ENCODE measurements around the gene NRXN3.

NRXN3 gene

DNA sequence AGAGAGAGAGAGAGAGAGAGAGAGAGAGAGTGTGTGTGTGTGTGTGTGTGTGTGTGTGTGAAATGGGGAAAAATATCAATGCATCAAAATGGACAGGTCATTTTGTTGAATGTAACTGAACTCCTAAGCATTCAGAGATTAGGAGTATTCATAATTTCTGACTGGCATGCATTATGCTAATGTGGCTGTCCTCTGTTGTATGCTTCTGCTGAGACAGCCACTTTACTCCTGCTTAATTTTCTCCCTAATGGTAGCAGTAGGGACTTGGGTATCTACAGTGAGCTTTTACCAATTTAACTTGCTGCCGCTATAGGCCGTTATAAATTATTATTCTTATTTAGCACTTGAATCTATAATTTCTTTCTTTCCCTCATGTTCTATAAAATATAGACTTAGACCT lies 924.8 kb downstream of the NRXN3 start:
- no peak for TF ChIP-seq EZH2 (IDR thresholded peaks at IDR 0.05; ENCODE audit: borderline replicate concordance, low read length)
- TF ChIP-seq, protein P1, sequence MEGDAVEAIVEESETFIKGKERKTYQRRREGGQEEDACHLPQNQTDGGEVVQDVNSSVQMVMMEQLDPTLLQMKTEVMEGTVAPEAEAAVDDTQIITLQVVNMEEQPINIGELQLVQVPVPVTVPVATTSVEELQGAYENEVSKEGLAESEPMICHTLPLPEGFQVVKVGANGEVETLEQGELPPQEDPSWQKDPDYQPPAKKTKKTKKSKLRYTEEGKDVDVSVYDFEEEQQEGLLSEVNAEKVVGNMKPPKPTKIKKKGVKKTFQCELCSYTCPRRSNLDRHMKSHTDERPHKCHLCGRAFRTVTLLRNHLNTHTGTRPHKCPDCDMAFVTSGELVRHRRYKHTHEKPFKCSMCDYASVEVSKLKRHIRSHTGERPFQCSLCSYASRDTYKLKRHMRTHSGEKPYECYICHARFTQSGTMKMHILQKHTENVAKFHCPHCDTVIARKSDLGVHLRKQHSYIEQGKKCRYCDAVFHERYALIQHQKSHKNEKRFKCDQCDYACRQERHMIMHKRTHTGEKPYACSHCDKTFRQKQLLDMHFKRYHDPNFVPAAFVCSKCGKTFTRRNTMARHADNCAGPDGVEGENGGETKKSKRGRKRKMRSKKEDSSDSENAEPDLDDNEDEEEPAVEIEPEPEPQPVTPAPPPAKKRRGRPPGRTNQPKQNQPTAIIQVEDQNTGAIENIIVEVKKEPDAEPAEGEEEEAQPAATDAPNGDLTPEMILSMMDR (IDR thresholded peaks at IDR 0.05; ENCODE audit: low read length) = no peak
- no peaks in the 10 kb centered on the region for H3K27me3 ChIP-seq (ENCODE audit: insufficient read depth, low read length)
- no peaks in the 10 kb centered on the region for H3K79me2 ChIP-seq (ENCODE audit: insufficient read depth, low read length)

DNA sequence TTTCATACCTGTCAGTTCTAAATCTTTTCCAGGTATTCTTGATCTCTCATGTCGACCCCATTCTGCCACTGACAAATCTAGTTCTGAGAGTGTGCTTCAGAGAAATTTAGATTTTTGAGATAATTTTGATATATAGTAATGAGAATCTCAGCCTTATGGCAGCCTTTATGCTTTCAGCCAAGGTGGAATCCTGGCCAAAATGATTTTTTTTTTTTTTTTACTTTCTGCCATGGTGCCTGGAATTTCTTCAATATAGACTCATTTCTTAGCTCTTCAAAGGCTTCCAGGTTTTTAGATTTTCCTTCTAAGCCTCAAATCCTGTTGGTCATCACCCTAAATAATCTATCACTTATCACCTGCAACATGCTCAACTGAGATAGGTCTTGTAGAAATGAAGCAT lies 926.6 kb downstream of the NRXN3 start:
- Histone ChIP-seq H3K79me2 (ENCODE audit: insufficient read depth, low read length) (no peaks in the 10 kb centered on the region), H3K36me3 (ENCODE audit: insufficient read depth, low read length) (no peaks in the 10 kb centered on the region), H3K4me3 (ENCODE audit: low read depth, low read length, poor library complexity, severe bottlenecking) (no peak overlapping the region), H4K20me1 (ENCODE audit: insufficient read depth, low read length) (no peaks in the 10 kb centered on the region), H3K4me2 (ENCODE audit: low read length) (no peak overlapping the region), H3K27me3 (ENCODE audit: insufficient read depth, low read length) (no peaks in the 10 kb centered on the region), H3K9ac (ENCODE audit: low read length) (no peak overlapping the region), H2AFZ (ENCODE audit: low read length) (no peak overlapping the region), H3K27ac (ENCODE audit: low read depth, low read length, poor library complexity, severe bottlenecking) (no peak overlapping the region), H3K9me2 (ENCODE audit: low read depth, low read length) (no peaks in the 10 kb centered on the region), H3K4me1 (ENCODE audit: insufficient read depth, low read length, severe bottlenecking) (no peaks in the 10 kb centered on the region), H3F3A (ENCODE audit: insufficient read depth, low read length) (no peaks in the 10 kb centered on the region), H3K9me3 (ENCODE audit: low read length) (no peaks in the 10 kb centered on the region)
- no peak for TF ChIP-seq EZH2 (IDR thresholded peaks at IDR 0.05; ENCODE audit: borderline replicate concordance, low read length)
- TF ChIP-seq, protein P1 (IDR thresholded peaks at IDR 0.05; ENCODE audit: low read length) = no peak

More for the DNA sequence above, 924.8 kb downstream of the NRXN3 start:
- no peaks in the 10 kb centered on the region for H3K9me3 ChIP-seq (ENCODE audit: low read length)
- no peak overlapping the region for H3K4me2 ChIP-seq (ENCODE audit: low read length)
- H3K9me2 ChIP-seq (ENCODE audit: low read depth, low read length) = no peaks in the 10 kb centered on the region
- H3K4me3 ChIP-seq (ENCODE audit: low read depth, low read length, poor library complexity, severe bottlenecking) = no peak overlapping the region
- H3K9ac ChIP-seq (ENCODE audit: low read length) = no peak overlapping the region
- H2AFZ ChIP-seq (ENCODE audit: low read length) = no peak overlapping the region
- H4K20me1 ChIP-seq (ENCODE audit: insufficient read depth, low read length) = no peaks in the 10 kb centered on the region
- no peaks in the 10 kb centered on the region for H3F3A ChIP-seq (ENCODE audit: insufficient read depth, low read length)
- no peaks in the 10 kb centered on the region for H3K4me1 ChIP-seq (ENCODE audit: insufficient read depth, low read length, severe bottlenecking)
- no peaks in the 10 kb centered on the region for H3K36me3 ChIP-seq (ENCODE audit: insufficient read depth, low read length)
- no peak overlapping the region for H3K27ac ChIP-seq (ENCODE audit: low read depth, low read length, poor library complexity, severe bottlenecking)

DNA sequence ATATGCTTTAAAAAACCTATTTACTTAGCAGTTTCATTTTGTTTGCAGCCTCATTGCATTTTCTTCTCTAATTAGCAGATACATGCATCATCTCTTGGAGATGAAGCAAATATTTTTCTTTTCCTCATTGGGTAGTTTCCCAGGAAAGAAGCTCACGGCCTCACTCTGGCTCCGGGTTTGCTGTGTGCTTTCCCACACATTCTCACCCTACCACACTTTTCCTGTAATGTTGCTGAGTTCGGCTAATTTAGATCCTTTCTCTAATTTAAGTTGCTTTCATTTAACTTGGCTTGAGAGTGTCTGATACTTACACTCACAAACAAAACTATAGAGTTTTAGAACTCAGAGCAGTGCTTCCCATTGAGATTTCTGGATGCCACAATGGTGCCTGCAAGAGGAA lies 928.2 kb downstream of the NRXN3 start:
- no peak overlapping the region for H3K27ac ChIP-seq (ENCODE audit: low read depth, low read length, poor library complexity, severe bottlenecking)
- no peaks in the 10 kb centered on the region for H4K20me1 ChIP-seq (ENCODE audit: insufficient read depth, low read length)
- no peaks in the 10 kb centered on the region for H3K4me1 ChIP-seq (ENCODE audit: insufficient read depth, low read length, severe bottlenecking)
- no peaks in the 10 kb centered on the region for H3K36me3 ChIP-seq (ENCODE audit: insufficient read depth, low read length)
- no peaks in the 10 kb centered on the region for H3K9me2 ChIP-seq (ENCODE audit: low read depth, low read length)
- H3K9me3 ChIP-seq (ENCODE audit: low read length) = no peaks in the 10 kb centered on the region
- H3K9ac ChIP-seq (ENCODE audit: low read length) = no peak overlapping the region
- no peaks in the 10 kb centered on the region for H3K79me2 ChIP-seq (ENCODE audit: insufficient read depth, low read length)
- H3K27me3 ChIP-seq (ENCODE audit: insufficient read depth, low read length) = no peaks in the 10 kb centered on the region
- H3K4me2 ChIP-seq (ENCODE audit: low read length) = no peak overlapping the region
- H2AFZ ChIP-seq (ENCODE audit: low read length) = no peak overlapping the region
- H3K4me3 ChIP-seq (ENCODE audit: low read depth, low read length, poor library complexity, severe bottlenecking) = no peak overlapping the region
- TF ChIP-seq, protein P1 (IDR thresholded peaks at IDR 0.05; ENCODE audit: low read length) = no peak
- no peak for TF ChIP-seq EZH2 (IDR thresholded peaks at IDR 0.05; ENCODE audit: borderline replicate concordance, low read length)
- H3F3A ChIP-seq (ENCODE audit: insufficient read depth, low read length) = no peaks in the 10 kb centered on the region

Measured in OCI-LY1 (cell line).